Left renal cortex interstitium (tissue), 4 donors: ENCODE results near the gene PKHD1. TPM values are rescaled to one million over a fixed set of nuclear protein-coding genes. Genes with fewer than 3 reads are reported as not detected.

Experiments
- DNase-seq, 4 donors: peaks; one replicate each; pipeline ENCODE4 v3.0.0-alpha.2; 2013; ENCODE audit warnings: low read depth in 4 of 4, low spot score in 2 of 4, missing footprints in 1 of 4
- polyA plus RNA-seq, 4 donors: library from polyadenylated mRNA; unstranded; fragments of 120-200 nt; gene quantifications; one replicate each; pipeline ENCODE4 v1.2.1, GENCODE V29; 2013; ENCODE audit not compliant: insufficient read length in 4 of 4

Gene PKHD1
- polyA plus RNA-seq, 4 donors: 14.1 to 27.9 (median 23.7) TPM

GRCh38 chr6:51648774-51649173 is 438.6 kb downstream of the PKHD1 start:
- no peak for DNase-seq

- no peak for DNase-seq
Observed at GRCh38 chr6:51648236-51648635, 439.2 kb downstream of the PKHD1 start.

- no peak for DNase-seq
Observed at GRCh38 chr6:51644426-51644825, 443.0 kb downstream of the PKHD1 start.

DNA sequence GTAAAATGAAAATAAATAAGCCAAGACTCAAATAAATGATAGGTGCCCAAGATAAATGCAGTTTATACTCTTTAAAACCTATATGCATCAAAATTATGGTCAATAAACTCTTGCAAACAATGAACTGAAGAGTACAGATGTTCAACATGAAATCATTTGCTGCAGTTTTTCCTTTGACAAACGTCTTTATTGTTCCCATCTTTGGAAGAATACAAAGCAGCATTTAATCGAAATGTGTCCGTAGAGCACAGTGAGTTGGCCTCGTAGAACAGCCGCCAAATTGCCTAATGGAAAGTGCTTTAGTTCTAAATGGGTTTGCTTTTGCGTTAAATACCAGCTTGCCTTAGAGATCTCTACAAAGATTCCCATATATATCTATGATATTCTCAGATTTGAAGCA is 447.4 kb downstream of the PKHD1 start:
- no peak for DNase-seq

GRCh38 chr6:51633424-51633823 is 454.0 kb downstream of the PKHD1 start:
- no peak for DNase-seq

DNA sequence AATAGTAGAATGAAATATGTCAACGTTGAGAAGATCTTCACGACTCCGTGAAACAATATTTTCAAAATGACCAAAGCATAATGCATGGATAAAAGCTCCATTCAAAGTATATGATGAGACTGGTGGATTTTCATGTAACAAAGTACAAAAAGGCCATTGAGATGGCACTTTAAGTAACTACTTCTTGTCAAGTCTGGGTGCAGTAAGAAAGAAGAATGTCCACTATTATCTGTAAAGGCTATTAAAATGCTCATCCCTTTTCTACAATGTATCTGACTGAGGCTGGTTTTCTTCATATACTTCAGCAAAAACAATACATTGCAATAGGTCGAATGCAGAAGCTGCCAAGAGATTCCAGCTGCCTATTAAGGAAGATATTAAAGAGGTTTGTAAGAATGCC is 457.4 kb downstream of the PKHD1 start:
- DNase-seq: no peak

DNA sequence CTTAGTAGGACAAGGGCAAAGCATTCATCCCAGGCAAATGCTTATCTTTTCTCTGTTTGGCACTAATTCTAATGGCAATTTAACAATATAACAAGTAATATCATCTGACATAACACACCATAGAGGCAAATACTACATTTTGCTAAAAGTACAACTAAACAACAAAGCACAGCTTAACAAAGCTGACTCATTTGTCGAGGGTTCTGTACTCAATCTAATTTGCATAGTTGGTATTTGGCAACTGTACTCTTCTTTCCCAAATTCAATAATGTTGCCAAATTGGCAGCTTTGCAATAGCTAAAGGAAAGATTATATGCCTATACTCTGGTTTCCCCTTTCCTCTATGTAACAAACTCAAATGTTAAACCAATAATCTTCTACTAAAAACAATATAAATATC is 461.0 kb downstream of the PKHD1 start:
- DNase-seq: no peak

- no peak for DNase-seq
Observed at GRCh38 chr6:51625566-51625965, 461.8 kb downstream of the PKHD1 start.

DNA sequence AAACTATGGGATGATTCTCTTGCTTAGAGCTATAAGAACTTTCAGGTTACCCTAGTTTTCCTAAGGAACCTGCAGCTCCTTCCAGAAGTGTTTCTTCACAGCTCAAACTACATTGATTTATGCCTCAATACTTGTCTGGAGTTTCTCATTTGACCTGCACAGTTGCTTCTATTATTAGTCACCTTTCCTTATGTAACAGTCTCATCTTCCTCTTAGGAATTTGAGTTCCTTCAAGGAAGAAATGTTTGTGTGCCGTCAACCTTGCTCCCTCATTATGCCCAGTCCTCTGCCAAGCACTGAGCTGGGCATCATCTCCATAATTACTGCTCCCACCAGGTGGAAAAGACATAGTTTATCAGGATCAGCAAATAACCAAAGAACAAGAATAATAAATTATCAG is 466.4 kb downstream of the PKHD1 start:
- DNase-seq: no peak

DNA sequence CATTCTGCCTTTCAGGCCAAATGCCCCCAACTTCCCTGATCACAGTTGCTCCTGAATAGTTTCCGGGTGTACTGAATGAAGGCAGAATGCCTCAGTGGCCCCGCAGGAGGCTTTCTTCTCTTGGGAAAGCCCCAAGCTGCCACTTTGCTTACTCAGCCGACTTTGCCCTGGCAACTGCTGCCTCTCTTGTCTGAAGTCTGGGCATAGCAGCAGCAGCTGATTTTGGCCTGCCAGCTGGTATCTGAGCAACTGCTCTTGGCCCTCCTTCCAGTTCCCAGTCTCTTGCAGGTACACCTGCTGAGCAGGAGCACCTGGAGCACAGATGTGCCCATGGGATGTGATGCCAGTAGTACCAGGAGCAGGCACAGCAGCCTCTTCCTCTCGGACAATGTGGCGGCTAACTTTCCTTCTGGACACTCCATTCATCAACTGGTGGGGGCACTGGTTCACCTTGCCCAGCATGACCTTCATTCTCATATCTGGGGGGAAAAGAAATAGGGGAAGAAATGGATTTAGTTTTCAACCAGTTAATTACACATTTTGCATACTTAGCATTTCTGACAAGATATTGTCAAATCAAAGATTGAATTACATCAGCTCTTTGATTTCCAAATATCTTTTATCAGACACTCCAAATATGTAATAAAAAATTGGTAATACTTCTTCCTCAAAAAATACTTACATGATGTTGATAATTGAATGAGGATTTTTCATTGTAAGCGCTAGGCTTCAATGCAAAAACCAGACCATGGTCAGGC is 468.2 kb downstream of the PKHD1 start:
- no peak for DNase-seq

- no peak for DNase-seq
Observed at GRCh38 chr6:51618563-51618962, 468.9 kb downstream of the PKHD1 start.

DNA sequence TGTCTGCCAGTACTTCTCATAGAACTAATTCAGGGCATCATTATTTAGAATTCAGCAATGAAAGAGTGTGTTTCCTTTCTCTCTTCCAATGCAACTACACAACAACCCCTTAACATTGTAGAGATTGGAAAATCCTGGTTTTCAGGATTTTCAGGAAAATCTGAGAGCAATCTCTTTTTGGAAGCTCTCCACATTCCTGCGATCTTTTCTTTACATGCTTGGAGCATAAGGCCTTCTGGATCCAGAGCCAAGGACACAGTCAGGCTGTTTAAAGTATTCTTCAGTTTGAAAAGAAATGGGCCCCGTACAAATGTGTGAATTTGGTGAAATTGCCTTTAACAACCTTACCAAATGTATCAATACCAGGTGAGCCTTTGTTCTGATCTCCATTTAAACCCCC is 469.7 kb downstream of the PKHD1 start:
- no peak for DNase-seq

GRCh38 chr6:51616243-51616642 is 471.2 kb downstream of the PKHD1 start:
- no peak for DNase-seq

- no peak for DNase-seq
Observed at GRCh38 chr6:51614725-51615124, 472.7 kb downstream of the PKHD1 start.

GRCh38 chr6:51613558-51613957 is 473.9 kb downstream of the PKHD1 start:
- DNase-seq: no peak

DNA sequence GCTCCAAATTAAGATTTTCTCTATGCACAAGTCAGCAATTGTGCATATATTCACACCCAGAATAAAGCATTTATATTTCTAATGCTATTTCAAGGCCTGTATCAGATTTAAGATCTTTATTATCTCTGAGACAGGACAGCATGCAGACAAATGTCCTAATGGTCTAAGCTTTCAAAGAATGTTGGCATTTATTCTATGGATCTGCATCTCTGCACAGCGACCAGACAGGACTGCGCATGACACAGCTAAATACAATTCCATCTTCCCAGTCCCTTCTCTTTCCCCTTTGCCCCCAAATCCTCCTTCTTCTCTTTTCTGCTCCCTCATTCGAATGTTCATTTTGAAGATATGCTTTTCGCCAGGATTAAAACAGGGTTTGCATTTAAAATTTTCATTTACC is 478.5 kb downstream of the PKHD1 start:
- DNase-seq: no peak

- DNase-seq: no peak
Observed at GRCh38 chr6:51608383-51608782, 479.0 kb downstream of the PKHD1 start.

- no peak for DNase-seq
Observed at GRCh38 chr6:51600514-51600913, 486.9 kb downstream of the PKHD1 start.

DNA sequence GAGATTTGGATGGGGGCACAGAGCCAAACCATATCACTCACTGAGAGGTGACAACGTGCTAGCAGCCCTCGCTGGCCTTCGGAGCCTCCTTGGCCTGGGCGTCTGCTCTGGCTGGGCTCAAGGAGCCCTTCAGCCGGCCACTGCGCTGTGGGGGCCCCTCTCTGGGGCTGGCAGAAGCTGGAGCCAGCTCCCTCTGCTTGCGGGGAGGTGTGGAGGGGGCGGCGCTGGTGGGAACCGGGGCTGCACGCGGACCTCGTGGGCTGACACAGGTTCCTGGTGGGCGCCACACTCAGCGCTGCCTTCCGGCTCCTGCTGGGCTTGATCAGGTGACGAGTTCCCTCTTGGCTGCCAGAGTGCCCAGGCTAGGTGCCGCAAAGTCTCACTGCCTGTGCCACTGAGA is 489.2 kb downstream of the PKHD1 start:
- no peak for DNase-seq

- no peak for DNase-seq
Observed at GRCh38 chr6:51594981-51595380, 492.4 kb downstream of the PKHD1 start.

- DNase-seq: no peak
Observed at GRCh38 chr6:51585264-51585663, 502.1 kb downstream of the PKHD1 start.

DNA sequence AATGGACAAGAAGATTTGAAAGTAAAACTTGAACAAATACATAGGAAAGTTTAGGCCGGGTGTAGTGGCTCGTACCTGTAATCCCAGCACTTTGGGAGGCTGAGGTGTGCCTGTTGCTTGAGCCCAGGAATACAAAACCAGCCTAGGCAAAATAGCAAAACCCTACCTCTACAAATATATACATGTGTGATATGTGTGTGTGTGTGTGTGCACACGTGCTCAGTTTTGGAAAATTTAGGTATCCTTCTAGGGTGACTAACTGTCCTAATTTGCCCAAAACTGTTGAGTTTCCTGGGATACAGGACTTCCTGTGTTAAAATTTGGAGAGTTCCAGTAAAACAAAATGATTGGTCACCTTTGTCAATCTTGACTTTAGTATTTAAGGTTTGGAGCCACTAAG is 503.2 kb downstream of the PKHD1 start:
- no peak for DNase-seq

GRCh38 chr6:51578994-51579393 is 508.4 kb downstream of the PKHD1 start:
- no peak for DNase-seq
